G401.6 (cell line): ENCODE data around the gene PTPN4.

Experiments
- FAIRE-seq: peaks from 2 replicates; lab custom pipeline; 2012; peaks lifted over from hg19 to GRCh38; lab: Jason Lieb, UNC

The PTPN4 gene

DNA sequence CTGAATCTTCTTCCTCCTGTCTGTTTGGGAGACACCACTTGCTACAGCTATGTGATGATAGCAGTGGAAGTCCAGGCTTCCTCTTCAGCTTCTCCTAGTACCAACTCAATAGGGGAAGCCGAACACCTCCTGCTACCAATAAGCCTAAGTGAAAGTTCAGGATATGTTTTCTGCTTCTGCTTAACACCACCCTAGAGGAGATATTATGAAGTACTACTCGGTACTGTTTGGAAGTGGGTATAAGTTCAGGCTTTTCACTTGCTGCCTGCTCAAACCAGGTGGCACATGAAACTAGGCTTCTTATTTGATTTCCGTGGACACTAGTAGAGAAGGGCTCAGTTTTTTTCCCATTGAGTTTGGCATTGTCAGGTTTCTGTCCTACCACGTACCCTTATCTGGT is 99.8 kb downstream of the PTPN4 start:
- no peak for FAIRE-seq

- FAIRE-seq: no peak
These were observed 101.2 kb downstream of the PTPN4 start for GRCh38 chr2:119860924-119861323.

DNA sequence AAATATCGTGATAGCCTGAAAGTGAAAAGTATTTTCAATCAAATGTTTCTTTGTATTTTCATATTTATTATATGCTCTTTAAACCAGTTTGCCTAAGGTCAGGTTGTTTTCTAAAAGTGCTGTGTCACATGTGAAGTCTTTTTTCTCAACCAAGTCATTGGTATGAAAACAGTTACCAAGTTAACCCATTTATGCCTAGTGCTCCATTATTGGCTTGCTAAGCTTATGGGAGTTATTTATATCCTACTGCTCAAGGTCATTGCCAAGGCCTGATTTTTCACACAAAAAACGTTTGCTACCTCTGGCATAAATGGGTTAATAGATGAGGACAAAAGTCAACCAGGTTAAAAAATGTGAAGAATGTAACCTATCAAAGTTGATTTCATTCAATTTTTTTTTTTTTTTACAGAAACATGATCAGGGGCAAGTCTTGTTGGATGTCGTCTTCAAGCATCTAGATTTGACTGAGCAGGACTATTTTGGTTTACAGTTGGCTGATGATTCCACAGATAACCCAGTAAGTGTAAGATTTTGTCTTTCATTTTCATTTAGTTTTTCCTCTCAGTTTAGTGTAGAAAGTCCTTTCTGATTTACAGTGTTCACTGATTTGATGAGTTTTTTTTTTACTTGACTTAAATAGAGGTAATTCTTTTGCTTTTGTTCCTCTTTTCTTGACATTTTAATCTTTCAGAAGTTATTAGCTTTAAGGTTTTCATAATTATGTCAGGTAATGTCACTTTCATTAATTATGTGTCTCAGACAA is 102.6 kb downstream of the PTPN4 start:
- FAIRE-seq: no peak

DNA sequence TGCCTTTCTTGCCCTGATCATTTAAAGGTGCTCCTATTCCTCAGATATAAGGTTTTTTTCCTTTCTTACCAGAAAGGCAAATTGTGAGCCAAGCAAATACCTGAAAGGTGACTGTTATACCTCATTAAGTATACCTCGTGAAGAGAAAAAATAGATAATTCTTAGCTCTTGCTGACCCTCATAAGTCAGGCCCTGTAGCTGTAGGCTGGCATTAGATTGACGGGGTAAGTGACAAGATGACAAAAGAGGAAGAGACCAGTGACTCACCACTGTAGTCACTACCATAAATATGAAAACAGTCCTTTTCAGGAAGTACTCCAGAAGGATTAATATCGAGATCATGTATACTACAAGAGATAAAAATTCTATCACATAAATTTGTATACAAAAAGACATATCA is 104.6 kb downstream of the PTPN4 start:
- FAIRE-seq: no peak

DNA sequence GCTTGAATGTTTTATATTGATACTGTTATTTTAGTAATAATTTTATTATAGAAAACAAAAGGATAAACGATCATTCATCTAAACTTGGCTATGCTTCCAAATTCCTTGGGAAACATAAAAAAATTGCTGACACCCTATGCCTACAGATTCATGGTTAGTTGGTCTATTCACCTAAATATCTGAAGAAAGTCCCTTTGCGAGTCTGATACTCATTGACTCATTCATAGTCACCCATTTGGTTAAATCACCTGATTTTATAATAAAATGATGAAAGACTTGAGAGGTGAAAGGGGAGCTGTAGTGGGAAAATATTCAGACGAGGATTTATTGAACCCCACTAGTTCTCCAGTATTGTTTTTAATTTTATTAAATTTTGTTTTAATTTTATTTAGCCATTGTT is 112.0 kb downstream of the PTPN4 start:
- no peak for FAIRE-seq

DNA sequence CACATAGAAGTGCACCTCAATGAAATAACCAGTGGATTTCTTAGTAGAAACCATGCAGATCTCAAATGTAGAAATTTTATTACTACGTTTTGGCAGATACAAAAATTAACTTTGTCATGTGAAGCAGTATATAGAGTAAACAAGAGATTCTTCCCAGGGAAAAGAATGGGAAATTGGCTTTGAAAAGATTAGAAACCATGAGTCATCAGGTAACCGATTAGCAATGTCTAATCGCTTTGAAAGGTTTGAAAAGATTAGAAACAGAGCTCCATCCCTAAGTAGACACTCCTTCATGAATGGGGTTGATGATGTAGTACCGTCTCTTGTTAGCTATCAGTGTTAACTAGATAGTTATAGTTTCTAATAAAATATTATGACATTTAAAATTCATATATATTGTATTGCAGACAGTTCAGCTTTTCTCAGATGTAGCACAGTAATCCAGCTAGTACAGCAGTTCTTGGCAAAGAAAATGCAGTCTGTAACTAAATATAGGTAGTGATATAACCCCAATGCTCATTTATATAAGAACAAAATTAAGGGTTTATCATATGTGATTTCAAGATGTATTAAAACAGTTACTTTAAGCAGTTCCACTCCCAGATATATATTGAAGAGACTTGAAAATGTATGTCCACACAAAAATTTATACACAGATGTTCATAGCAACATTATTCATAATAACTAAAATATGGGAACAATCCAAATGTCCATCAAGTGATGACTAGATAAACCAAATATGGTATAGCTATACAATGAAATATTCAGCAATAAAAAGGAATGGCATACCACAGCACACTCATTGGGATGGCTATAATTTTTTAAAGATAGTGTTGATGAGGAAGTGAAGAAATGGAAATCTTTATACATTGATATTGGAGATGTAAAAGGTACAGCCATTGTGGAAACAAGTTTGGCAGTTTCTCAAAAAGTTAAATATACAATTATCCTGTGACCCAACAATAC is 113.9 kb downstream of the PTPN4 start:
- no peak for FAIRE-seq

- no peak for FAIRE-seq
These were observed 119.8 kb downstream of the PTPN4 start for GRCh38 chr2:119879502-119879901.

DNA sequence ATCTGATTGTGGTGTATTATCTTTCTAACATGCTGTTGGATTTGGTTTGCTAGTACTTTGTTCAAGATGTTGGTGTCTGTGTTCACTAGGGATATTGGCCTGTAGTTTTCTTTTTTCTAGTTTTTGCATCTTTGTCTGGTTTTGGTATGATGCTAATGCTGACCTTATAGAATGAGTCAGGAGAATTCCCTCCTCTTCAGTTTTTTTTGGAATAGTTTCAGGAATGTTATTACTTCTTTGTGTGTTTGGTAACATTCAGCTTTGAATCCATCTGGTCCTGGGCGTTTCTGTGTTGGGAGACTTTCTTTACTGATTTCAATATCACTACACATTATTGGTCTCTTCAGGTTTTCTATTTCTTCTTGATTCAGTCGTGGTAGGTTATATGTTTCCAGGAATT is 129.0 kb downstream of the PTPN4 start:
- no peak for FAIRE-seq

DNA sequence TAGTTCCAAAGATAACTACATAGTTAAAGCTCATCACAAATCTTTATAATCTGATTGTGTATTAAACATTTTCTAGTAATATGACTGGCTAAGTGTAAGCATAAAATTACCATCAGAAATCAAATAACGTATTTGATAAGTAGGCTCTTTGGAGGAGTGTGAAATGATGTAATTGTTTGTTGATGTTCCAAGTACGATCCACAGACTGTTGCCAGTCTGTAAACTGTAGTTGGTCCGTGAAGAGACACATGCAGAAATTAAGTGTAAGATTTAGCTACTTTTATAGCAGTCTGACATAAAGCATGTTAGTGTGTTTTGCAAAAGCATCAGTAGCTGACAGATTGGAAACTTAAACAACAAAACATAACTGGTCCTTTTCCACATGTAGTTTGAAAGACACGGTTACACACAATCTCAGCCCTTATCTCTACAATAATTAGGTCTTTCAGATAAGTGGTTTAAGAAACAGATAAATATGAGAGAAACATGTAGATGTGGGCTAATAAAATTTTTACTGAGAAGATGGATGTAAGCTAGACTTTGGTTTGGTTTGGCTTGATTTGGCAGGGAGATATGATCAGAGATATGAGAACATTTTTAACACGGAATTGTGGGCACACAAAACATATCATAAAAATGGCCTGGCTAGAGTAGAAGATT is 138.1 kb downstream of the PTPN4 start:
- no peak for FAIRE-seq

- FAIRE-seq: no peak
These were observed 141.3 kb downstream of the PTPN4 start for GRCh38 chr2:119901013-119901412.

DNA sequence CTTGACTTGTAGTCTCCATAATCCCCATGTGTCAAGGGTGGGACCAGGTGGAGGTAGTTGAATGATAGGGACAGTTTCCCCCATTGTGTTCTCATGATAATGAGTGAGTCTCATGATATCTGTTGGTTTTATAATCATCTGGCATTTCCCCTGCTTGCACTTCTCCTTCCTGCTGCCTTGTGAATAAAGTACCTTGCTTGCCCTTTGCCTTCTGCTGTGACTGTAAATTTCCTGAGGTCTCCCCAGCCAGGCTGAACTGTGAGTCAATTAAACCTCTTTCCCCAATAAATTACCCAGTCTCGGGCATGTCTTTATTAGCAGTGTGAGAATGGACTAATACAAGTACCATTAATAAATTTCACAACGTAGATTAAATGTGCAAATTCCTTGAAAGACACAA is 150.8 kb downstream of the PTPN4 start:
- no peak for FAIRE-seq

GRCh38 chr2:119914266-119914665 is 154.5 kb downstream of the PTPN4 start:
- no peak for FAIRE-seq

DNA sequence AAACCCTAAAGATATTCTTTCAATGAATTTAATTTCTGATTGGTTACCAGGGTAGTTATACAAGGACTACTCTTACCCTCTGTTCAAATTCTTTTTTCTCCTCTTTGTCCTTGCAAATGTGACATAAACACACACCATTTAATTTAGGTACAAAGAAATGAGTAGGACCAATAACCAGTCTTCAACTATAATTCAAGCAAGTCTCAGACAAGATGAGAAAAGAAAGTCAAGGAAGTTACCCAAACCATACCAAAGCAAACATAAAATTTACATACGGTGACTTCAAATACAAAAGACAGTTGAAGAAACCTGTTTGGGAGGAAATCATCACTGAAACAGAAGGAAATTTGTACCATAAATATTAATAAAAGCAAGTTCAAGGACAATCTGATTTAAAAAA is 162.1 kb downstream of the PTPN4 start:
- no peak for FAIRE-seq

DNA sequence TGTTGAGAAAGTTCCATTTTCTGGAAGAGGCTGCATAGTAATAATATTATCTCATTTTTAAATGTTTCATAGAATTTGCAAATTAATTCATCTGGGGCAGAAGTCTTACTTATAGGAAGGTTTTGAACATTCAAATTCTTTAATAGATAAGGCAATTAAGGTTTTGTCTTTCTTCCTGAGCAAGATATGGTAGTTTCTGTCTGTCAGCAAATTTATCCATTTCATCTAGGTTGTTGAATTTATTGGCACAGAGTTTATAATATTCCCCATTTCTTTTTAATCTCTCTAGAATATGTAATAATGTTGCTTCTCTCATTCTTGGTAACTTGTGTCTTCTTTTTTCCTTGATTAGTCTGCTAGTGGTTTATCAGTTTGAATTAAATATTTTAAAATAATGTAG is 163.0 kb downstream of the PTPN4 start:
- no peak for FAIRE-seq

- peak; percentile 52 for FAIRE-seq
These were observed 169.8 kb downstream of the PTPN4 start for GRCh38 chr2:119929537-119929936.

DNA sequence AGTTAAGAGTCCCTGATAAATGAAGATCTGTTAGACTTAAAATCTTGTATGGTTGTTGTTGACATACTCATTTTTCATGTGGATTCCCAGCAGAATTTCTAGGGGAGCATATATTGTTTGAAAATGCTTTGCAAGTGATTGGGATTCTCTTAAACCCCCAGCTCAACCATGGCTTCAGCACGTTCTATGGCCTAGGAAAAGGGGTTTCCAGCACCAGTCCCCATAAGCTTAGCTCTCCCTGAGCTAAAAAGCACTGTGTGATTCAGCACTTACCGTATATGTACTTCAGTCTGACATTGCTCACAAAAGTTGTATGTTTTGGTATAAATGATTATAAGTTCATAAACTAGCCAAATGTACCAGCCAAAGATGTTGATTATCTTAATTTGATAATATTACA is 173.1 kb downstream of the PTPN4 start:
- no peak for FAIRE-seq

DNA sequence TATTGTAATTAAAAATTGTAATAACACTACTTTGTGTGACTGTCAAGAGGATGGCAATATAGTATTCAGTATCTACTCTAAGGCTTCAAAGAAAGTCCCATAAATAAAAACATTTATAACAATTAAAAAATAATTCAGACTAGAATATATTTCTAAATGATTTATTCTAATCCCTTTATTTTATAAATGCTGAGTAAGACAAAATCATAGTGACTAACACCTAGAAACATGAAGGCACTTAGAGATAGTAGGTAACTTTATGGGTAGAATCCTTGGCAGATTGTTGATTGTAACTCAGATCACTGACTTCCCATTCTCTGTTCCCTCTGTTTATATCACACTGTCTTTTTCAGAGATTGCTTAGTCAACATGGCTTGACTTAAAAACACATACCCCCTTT is 174.6 kb downstream of the PTPN4 start:
- no peak for FAIRE-seq

- FAIRE-seq: no peak
These were observed 178.0 kb downstream of the PTPN4 start for GRCh38 chr2:119937680-119938079.

DNA sequence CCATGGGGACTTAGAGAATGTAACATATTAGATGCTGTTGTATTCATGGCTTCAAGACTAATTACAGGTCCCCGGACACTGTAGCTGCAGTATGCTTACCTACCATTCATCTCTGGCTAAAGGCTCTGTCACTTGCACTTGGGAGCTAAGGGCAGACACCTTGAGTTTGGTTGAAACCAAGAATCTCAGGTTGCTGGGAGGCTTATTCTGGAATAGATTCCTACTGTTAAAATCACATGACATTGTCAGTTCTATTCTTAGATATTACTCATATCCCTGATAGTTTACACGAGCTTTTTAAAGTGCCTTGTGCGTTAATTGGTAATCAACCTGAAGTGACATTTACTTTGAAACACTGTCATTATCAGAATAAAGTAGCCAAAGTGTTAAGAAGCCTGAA is 180.2 kb downstream of the PTPN4 start:
- no peak for FAIRE-seq

- no peak for FAIRE-seq
These were observed 181.1 kb downstream of the PTPN4 start for GRCh38 chr2:119940856-119941255.

GRCh38 chr2:119941388-119941787 is 181.7 kb downstream of the PTPN4 start:
- no peak for FAIRE-seq

- FAIRE-seq: no peak
These were observed 182.3 kb downstream of the PTPN4 start for GRCh38 chr2:119941981-119942513.

GRCh38 chr2:119943058-119943457 is 183.3 kb downstream of the PTPN4 start:
- FAIRE-seq: no peak
